ENCODE results near the gene COX17. TPM values are rescaled to one million over a fixed set of nuclear protein-coding genes. Genes with fewer than 3 reads are reported as not detected.

COX17 gene
- total RNA-seq, 1 donor from 2014 or later: 27.5 TPM

DNA sequence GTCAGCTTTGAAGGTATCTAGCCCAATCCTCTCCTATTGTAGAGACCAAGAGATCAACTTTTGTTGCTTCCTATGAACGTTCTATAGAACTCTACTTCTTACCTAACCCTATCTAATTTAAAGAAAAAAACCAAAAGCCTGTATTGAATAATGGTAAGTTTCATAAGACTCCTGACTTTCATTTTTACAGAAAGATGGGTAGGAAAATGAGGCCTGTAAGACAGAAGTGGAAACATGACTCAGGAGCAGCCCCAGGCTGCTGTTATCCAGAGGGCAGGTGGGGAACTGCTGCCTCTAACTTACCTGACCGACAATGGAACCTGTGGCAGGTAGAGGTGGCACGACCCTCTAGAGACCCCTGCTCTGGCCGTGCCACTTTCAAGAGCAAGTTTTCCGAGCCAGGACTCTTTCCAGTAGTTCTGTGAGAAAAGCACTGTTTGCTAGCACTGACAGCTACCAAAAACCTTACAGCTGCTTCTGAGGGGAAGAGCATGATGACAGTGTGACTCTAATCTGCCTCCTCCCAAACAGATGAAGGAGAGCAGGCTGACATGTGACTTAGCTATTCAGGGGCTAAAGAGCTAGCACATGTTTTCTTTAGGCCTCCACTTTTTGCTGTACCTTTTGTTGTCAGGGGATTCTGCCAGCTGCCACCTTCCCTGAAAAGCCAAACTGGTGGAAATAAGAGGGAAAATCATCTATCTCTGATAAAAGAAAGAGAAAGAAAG is 34.3 kb downstream of the COX17 start:
- H3K9me3 Mint-ChIP-seq: no peaks in the 10 kb centered on the region
- no peaks in the 10 kb centered on the region for H3K4me1 Mint-ChIP-seq
- no peak for DNase-seq (ENCODE audit: low read depth, low spot score)
- no peak overlapping the region for H3K4me3 Mint-ChIP-seq
- no peaks in the 10 kb centered on the region for H3K27me3 Mint-ChIP-seq (ENCODE audit: low read depth)
- TF ChIP-seq, protein P1, sequence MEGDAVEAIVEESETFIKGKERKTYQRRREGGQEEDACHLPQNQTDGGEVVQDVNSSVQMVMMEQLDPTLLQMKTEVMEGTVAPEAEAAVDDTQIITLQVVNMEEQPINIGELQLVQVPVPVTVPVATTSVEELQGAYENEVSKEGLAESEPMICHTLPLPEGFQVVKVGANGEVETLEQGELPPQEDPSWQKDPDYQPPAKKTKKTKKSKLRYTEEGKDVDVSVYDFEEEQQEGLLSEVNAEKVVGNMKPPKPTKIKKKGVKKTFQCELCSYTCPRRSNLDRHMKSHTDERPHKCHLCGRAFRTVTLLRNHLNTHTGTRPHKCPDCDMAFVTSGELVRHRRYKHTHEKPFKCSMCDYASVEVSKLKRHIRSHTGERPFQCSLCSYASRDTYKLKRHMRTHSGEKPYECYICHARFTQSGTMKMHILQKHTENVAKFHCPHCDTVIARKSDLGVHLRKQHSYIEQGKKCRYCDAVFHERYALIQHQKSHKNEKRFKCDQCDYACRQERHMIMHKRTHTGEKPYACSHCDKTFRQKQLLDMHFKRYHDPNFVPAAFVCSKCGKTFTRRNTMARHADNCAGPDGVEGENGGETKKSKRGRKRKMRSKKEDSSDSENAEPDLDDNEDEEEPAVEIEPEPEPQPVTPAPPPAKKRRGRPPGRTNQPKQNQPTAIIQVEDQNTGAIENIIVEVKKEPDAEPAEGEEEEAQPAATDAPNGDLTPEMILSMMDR (conservative IDR thresholded peaks at IDR 0.05): no peak
- peaks cover 9% of the 10 kb centered on the region for H3K36me3 Mint-ChIP-seq (ENCODE audit: low read depth)
- H3K27ac Mint-ChIP-seq (ENCODE audit: unreplicated experiment): no peak overlapping the region

DNA sequence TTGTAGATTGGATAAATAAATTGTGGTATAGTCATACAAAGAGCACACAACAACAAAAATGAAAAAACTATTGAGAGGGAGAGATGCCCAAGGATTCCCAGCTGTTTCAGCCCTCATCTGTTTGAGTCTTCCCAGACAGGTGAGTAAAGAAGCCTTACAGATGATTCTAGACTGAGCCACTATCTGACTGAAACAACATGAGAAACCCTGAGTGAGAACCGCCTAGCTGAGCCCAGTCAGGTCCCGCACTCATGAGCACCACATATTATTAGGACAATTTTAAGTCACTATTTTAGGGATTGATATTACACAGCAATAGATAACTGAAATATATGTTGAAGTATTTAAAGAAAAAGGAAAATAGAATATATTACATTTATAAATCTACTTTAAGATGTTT is 35.8 kb downstream of the COX17 start:
- Mint-ChIP-seq H3K36me3 (ENCODE audit: low read depth) (peaks cover 6% of the 10 kb centered on the region), H3K27ac (ENCODE audit: unreplicated experiment) (no peak overlapping the region), H3K4me1 (no peaks in the 10 kb centered on the region), H3K27me3 (ENCODE audit: low read depth) (no peaks in the 10 kb centered on the region), H3K4me3 (no peak overlapping the region), H3K9me3 (no peaks in the 10 kb centered on the region)
- DNase-seq (ENCODE audit: low read depth, low spot score): no peak
- TF ChIP-seq, protein P1 (conservative IDR thresholded peaks at IDR 0.05): no peak

DNA sequence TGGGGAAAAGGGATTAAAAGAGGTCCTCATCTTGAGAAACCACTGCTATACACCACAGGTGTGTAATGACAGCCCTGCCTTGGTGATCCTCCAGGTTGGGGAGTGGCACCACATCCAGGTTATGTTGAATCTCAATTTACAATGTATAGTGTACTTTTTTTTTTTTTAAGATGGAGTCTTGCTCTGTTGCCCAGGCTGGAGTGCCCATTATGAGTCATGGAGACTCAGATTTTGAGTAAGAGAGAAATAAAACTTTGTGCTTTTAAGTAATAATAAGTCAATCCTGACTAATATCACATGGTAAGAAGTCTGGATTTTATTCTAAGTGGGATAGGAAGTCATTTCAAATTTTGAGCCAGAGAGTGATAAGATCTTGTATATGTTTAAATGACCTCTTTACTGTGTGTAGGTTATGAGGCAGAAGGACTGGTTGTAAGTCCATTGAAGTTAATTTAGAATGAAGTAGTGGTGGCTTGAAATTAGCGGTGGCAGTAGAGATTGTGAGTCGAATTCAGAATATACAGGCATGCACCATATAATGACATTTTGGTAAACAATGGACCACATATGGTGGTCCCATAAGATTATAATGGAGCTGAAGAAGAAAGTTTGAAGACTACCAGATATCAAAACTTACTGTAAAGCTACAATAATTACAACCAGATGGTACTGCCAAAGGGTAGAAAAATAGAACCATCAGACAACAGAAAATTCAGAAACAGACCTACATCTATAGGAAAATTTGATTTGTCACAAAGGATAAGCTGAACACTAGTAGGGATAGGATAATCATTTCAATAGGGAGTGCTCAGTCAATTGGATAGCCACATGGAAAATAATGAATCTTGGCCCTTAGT is 37.5 kb downstream of the COX17 start:
- H3K27me3 Mint-ChIP-seq (ENCODE audit: low read depth): no peaks in the 10 kb centered on the region
- no peaks in the 10 kb centered on the region for H3K4me1 Mint-ChIP-seq
- DNase-seq (ENCODE audit: low read depth, low spot score): no peak
- no peaks in the 10 kb centered on the region for H3K9me3 Mint-ChIP-seq
- peaks cover 6% of the 10 kb centered on the region for H3K36me3 Mint-ChIP-seq (ENCODE audit: low read depth)
- H3K4me3 Mint-ChIP-seq: no peak overlapping the region
- TF ChIP-seq, protein P1 (conservative IDR thresholded peaks at IDR 0.05): no peak
- H3K27ac Mint-ChIP-seq (ENCODE audit: unreplicated experiment): no peak overlapping the region

DNA sequence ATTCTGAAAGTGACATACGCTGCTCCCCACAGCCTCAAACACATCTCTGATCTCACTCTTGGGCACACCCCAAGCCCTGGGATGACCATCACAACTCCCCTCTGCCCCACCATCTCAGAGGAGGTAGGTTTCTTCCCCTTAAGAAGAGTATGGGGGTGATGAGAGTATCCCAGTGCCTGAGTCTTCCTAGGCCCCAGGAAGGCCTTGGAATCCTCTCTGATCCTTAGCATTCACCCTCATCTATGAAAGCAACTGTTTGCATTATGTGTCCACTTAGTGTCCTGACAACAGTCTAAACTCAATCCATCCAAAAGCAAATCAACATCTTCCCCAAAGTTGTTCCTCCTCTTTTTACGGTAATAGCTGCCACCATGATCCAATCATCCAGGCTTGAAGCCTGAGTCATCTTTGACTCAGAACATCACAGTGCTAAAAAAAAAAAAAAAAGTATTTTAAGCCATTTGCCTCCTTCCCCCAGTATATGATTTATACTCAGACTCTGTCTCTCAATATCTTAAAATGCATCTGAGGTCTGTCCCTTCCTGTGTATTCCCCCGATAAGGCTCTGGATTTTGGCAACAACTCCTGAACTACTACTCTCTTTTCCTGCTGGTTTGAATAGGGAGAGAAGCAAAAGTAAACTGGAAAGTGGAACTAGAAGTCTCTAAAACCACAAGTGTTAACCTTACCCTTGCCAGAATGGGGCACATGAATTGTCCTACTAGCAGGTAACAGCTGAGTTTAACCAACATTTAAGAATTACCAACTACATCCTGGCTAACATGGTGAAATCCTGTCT is 39.3 kb downstream of the COX17 start:
- Mint-ChIP-seq H3K27me3 (ENCODE audit: low read depth) (no peaks in the 10 kb centered on the region), H3K4me1 (no peaks in the 10 kb centered on the region), H3K27ac (ENCODE audit: unreplicated experiment) (no peak overlapping the region), H3K4me3 (no peak overlapping the region), H3K9me3 (no peaks in the 10 kb centered on the region), H3K36me3 (ENCODE audit: low read depth) (peaks cover 3% of the 10 kb centered on the region)
- TF ChIP-seq, protein P1 (conservative IDR thresholded peaks at IDR 0.05): no peak
- no peak for DNase-seq (ENCODE audit: low read depth, low spot score)

DNA sequence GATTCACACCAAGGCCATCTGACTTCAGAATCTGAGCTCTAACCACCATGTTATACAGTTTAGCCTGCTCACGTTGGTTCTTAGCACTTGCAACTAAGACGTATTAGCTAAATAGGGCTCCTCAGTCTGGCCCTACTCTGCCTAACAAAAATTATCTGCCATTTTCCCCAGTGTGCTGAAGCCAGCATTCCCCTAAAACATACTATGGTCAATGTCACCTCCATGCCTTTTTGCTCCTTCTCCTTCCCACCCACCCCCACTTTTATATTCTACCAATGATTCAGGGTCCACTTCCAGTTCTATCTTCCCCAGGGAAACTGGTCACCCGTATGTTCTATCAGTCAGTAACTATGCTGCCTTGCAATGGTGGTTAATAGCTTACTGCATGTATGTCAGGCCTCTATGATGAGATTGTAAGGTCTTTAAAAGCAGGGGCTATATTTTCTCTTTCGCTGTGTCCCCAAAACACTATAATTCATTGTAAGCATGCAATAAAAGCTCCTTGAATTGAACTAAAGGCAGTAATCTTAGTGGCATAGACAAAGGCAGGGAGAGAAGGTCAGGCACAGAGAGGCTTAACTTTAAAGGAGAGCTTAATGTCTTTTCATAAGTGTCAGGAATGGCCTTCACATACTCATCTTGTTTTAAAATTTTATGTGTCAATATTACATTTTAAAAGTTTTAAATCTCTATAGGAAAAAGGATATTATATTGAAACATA is 40.2 kb downstream of the COX17 start:
- peaks cover 3% of the 10 kb centered on the region for H3K36me3 Mint-ChIP-seq (ENCODE audit: low read depth)

More for the DNA sequence above, 40.2 kb downstream of the COX17 start:
- Mint-ChIP-seq H3K4me1 (no peaks in the 10 kb centered on the region), H3K27ac (ENCODE audit: unreplicated experiment) (no peak overlapping the region), H3K9me3 (no peaks in the 10 kb centered on the region), H3K4me3 (no peak overlapping the region), H3K27me3 (ENCODE audit: low read depth) (no peaks in the 10 kb centered on the region)
- TF ChIP-seq, protein P1 (conservative IDR thresholded peaks at IDR 0.05): no peak
- DNase-seq (ENCODE audit: low read depth, low spot score): no peak
